GM19452 (cell line): Measurements from ENCODE around the gene GNPTG.

Source experiments
- ATAC-seq: cut with Tn5 transposase; IDR thresholded peaks from one replicate; pipeline ENCODE4 v1.9.1; 2021; ENCODE audit not compliant: unreplicated experiment

GNPTG gene

GRCh38 chr16:1367486-1368174 lies 15.9 kb downstream of the GNPTG start:
- no peak for ATAC-seq

DNA sequence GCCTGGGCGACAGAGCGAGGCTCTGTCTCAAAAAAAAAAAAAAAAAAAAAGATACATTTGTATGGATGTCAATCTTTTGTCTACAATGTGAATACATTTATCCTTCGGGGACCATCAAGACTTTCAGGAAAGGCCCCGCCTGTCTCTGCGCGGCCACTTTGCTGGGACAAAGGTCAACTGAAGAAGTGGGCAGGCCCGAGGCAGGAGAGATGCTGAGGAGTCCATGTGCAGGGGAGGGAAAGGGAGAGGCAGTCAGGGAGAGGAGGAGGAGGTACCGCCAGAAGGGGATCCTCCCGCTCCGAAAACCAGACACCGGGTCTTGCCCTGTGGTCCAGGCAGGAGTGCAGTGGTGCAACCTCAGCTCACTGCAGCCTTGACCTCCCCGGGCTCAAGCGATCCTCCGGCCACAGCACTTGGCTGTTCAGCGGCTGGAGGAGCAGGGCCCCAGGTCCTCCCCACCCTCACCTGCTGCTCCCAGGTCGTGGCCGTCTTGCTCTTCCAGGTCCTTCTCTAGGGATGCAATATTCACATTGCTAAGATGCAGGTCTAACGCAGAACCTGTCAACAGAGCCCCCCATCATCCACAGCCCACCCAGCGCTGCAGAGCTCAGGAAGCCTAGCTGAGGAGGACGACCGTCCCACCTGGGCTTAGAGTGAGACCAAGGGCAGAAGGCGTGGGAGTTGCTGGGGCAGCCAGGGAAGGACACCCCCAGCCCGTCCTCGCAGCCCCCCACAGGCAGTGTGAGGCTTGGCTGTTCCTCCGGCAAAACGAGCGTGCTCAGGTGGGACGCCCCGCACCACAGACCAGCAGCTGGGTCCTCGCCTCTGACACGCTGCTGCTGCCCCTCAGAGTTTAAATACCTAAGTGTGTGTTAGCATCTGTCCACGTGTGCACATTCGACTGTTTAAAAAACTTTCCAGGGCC lies 19.6 kb downstream of the GNPTG start:
- no peak for ATAC-seq

DNA sequence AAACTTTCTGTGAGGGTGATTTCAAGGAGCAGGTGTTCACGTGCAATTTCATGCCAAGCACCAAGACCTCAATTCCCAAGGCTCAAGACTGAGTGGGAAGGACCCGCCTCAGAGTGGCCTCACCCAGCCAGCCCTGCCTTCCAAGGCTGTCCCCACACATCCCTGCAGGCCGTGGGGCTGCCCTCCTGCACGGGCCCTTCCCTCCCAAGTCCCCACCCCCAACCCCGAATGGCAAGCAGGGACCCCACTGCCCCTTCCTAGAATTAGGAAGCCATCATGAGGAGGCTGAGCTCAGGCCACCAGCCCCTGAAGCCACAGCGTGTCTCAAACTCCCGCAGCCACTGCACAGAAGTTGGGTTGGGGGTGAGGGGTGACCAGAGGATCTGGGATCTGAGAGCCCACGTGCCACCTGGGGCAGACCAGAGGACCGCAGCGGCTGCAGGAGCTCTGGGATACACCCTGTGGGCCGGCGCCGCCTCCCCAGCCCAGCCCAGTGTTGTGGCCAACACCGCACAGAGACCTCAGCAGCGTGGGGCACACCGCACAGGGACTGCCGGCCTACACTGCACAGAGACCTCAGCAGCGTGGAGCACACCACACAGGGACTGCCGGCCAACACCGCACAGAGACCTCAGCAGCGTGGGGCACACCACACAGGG lies 20.7 kb downstream of the GNPTG start:
- no peak for ATAC-seq

DNA sequence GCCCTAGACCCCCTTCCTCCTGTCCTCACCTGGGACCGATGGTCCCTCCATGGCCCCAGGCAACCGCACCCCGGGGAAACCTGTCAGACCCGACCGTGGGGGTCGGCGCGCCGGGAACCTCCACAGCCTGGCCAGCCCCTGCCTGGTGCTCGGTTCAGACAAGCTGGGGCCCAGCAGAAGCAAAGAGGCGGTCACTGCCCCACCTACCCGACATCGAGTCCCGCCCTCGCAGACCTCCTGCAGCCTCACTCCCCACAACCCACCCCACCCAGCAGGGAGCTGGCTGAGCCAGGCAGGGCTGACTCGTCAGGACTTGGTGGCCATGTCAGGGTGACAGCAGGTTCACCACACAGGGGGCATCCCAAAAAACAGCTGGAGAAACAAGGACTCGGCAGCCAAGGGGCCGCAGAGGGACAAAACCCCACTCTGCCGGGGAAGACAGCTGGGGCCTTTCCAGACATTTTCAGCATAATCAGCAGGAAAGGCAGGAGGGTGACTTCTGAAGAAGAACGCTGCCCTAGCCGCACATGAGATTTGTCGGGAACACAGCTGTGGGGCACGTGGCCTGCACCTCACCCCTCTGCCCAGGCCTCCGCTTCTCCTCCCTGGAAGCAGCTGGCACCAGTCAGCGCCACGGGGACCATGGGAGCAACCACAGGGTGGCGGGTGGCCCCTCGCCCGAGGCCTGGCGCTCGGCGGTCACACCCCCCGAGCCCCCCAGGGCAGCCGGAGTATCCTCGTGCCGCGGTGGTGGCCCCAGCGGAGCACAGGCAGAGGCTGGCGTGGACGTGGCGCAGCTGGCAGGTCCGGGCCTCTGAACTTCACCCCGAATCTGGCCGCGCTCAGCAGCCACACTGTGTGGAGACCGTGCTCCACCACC lies 22.9 kb downstream of the GNPTG start:
- no peak for ATAC-seq

- no peak for ATAC-seq
These were observed 23.5 kb downstream of the GNPTG start for GRCh38 chr16:1375298-1375640.

DNA sequence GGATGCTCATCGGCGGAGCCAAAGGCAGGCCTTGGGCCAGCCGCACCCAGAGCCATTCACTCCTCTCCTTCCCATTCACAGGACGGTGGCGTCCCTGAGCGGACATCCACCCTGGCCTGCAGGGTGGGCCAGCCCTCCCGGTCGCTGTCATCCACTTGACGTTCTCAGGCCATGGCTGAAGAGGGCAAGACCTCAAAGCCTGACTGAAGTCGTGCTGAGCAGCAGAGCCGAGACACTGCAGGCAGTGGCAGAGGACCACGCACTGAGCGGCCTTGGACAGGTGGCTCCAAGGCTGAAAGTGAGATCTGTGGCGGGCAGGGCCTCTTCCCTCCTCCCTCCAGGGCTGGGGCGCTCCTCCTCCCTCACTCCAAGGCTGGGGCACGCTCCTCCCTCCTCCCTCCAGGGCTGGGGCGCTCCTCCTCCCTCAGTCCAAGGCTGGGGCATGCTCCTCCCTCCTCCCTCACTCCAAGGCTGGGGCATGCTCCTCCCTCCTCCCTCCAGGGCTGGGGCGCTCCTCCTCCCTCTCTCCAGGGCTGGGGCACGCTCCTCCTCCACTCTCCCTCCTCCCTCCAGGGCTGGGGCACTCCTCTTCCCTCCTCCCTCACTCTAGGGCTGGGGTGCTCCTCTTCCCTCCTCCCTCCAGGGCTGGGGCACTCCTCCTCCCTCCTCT lies 24.1 kb downstream of the GNPTG start:
- ATAC-seq = no peak

DNA sequence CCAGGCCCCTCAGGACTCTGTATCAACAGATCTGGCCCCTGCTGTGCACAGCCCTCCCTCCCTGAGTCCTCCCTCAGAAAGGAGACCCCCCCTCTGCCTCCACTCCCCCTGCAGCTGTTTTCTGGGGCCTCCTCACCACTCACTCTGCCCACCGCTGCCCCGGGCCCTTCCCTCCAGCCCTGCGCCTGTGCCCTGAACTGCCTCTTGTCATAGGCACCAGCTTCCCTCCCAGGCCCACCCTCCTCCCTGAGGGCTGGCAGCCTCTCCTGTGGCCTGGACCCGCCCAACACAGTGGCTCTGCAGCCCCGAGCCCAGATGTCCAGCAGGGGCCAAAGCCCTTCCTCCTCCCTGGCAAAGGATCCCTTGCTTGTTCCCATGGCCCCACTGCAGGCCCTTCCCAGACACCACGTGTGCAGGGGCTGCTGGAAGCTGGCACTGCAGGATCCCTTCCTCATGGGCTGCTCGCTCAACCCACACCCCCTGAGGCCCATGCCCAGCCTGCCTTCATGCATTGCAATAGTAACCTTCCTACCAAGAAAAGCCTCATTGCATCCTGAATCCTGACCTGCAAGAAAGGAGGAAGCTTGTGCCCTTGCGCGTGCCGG lies 25.8 kb downstream of the GNPTG start:
- ATAC-seq = no peak

GRCh38 chr16:1378087-1378803 lies 26.5 kb downstream of the GNPTG start:
- no peak for ATAC-seq

- ATAC-seq = no peak
These were observed 27.1 kb downstream of the GNPTG start for GRCh38 chr16:1378804-1379303.

- ATAC-seq = no peak
These were observed 27.8 kb downstream of the GNPTG start for GRCh38 chr16:1379304-1380076.

DNA sequence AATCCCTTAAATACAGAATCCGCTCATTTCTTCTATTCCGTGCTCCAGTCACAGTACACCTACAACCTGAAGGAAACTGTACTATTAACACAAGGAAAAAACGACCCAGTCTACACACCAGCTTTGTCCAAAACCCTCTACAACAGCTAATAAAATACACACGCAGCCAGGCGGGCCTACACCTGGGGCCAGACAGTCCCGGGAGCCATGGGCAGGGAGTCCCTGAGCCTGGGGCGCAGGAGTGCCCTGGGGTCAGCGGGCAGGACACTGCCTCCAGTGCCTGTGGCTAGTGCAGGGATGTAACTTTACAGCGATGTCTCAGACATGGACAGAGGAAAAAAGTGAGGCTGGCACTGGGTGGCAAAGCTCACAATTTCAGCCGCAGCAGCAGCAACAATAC lies 28.5 kb downstream of the GNPTG start:
- ATAC-seq = no peak

DNA sequence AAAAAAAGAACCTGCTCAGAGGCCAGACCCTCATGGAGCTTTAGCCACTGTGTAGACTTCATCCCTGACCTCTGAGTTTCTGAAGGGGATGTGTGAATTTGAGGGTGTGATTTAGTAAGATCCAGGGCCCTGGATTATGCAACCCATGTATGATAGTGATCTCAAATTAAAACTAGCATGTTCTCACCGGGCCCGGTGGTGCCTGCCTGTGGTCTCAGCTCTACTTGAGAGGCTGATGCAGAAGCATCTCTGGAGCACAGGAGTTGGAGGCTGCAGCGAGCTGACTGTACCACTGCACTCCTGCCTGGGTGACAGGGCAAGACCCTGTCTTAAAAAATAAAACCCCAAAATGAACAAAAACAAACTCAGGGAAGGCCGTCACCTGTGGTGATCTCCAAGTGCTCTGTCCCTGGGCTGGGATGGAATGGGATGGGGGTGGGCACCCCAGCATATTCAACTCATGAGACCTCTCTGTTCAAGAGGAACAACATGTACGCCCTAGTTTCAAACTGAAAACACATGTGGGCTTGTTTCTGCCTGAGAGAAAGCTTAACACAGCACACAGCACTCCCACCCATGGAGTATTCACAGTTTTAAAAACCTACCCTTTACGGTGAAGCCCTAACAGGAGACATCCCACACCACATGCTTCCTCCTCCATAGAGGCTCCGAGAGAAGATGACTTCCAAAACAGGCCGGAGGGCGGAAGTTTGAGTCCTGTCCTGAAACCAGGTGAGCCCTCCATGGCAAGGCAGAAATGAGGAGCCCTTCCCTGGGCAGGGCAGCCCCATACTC lies 30.1 kb downstream of the GNPTG start:
- no peak for ATAC-seq

DNA sequence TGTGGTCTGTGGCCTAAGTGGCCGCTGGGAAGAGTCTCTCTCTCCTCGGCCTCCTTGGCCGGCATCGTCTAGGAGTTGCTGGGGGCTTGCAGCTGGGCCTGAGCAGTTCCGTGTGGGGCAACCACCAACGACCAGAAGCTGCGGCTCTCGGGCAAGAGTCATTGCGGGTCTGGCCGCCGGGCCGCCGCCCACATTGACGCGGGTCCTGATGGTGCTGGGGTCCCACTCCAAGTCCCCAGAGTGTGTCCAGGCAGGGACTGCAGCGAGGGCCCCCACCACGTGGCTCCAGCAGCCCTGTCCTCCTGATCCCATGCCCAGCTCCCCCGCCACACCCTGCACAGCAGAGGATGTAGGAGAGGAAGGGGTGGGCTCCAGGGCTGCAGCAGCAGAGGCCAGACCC lies 31.8 kb downstream of the GNPTG start:
- ATAC-seq = no peak

GRCh38 chr16:1385232-1385631 lies 33.5 kb downstream of the GNPTG start:
- no peak for ATAC-seq

GRCh38 chr16:1387331-1387730 lies 35.6 kb downstream of the GNPTG start:
- no peak for ATAC-seq

- no peak for ATAC-seq
These were observed 38.0 kb downstream of the GNPTG start for GRCh38 chr16:1389762-1390161.

DNA sequence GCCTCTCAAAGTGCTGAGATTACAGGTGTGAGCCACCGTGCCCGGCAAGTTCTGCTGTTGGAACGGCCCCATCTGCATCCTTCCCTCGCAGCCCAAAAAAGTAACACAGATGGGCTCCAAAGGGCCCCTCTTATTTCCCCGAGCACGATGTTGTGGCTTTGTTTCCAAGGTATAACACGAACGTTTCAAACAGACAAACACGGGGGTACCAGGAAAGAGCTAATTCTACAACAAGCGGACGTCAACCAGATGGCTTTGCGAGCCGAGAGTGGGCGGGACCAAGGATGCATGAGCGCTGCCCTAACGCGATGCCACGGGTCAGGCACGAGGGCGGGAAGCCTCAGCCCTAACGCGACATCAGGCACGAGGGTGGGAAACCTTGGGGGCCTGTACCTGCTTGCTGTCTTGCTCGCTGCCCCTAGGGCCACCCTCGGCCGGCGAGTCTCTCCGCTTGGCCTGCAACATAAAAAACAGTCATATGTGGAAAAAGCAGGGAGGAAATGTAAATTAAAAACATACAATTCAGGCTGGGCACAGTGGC lies 38.6 kb downstream of the GNPTG start:
- ATAC-seq = no peak
